Measurements from ENCODE around the gene RTN4RL2.

GRCh38 chr11:57513452-57513795 lies 53.1 kb downstream of the RTN4RL2 start:
- no peak for TF ChIP-seq CTCF (conservative IDR thresholded peaks at IDR 0.05)
- TF ChIP-seq ZFX (IDR thresholded peaks at IDR 0.05) = no peak
